Measurements from ENCODE around the gene CYP4Z1.

DNA sequence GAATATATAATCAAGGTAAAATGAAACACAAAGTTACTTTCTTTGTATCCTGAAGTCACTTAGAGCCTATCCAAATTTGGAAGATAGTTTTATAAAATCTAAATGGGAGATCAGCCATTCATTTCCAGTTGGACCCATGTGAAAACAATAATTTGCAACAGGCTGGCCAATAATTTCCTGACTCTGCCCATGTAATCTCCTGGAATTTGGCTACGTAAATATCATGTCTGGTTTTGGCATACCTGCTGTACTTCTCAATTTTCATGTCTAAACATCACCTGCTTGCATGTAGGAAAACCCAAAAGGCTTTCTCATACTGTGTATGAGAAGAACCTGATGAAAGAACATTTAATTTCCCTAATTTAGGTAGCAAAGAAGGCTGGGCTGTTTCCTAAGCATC, 7.7 kb upstream of the CYP4Z1 start:
- TF ChIP-seq, protein P1, sequence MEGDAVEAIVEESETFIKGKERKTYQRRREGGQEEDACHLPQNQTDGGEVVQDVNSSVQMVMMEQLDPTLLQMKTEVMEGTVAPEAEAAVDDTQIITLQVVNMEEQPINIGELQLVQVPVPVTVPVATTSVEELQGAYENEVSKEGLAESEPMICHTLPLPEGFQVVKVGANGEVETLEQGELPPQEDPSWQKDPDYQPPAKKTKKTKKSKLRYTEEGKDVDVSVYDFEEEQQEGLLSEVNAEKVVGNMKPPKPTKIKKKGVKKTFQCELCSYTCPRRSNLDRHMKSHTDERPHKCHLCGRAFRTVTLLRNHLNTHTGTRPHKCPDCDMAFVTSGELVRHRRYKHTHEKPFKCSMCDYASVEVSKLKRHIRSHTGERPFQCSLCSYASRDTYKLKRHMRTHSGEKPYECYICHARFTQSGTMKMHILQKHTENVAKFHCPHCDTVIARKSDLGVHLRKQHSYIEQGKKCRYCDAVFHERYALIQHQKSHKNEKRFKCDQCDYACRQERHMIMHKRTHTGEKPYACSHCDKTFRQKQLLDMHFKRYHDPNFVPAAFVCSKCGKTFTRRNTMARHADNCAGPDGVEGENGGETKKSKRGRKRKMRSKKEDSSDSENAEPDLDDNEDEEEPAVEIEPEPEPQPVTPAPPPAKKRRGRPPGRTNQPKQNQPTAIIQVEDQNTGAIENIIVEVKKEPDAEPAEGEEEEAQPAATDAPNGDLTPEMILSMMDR (IDR thresholded peaks at IDR 0.05; ENCODE audit: low read depth, low read length, poor library complexity, severe bottlenecking): no peak
- TF ChIP-seq EZH2phosphoT487 (IDR thresholded peaks at IDR 0.05; ENCODE audit: borderline replicate concordance, low read length): no peak
